Spleen (tissue), 11 donors: Measurements from ENCODE around the gene CCDC34. TPM values are rescaled to one million over a fixed set of nuclear protein-coding genes. Genes with fewer than 3 reads are reported as not detected.
"Not testable (repeated sequence)": the region's sequence is repeated elsewhere in the genome, so short reads cannot be mapped to it uniquely, and the experiment has no call there.

Experiments used
- DNase-seq: peaks from one replicate; pipeline ENCODE4 v3.0.0-alpha.2; 2020
- H3K27ac ChIP-seq, 8 donors: fragments of 200-600 bp; sonication (generic) in 7 of 8; 1 replicate in 4 of 8; 2 replicates in 4 of 8; pipeline versions ENCODE4 v1.5.0 to v1.8.0; 2016 to 2021; ENCODE audit warnings: inconsistent platforms in 4 of 8, mild to moderate bottlenecking in 4 of 8, moderate library complexity in 1 of 8
- H3K27me3 ChIP-seq, 7 donors: fragments of 200-600 bp; sonication (generic) in 6 of 7; replicated peaks in 1 of 7; 1 replicate in 4 of 7; 2 replicates in 3 of 7; pipeline versions ENCODE4 v1.5.0 to v1.8.0; 2016 to 2021; ENCODE audit warnings: inconsistent platforms in 3 of 7, mild to moderate bottlenecking in 1 of 7
- H3K36me3 ChIP-seq, 6 donors: fragments of 200-600 bp; sonication (generic) in 5 of 6; 1 replicate in 4 of 6; 2 replicates in 2 of 6; pipeline versions ENCODE4 v1.5.0 to v1.8.0; 2016 to 2021; ENCODE audit warnings: inconsistent platforms in 2 of 6
- H3K4me1 ChIP-seq, 6 donors: fragments of 200-600 bp; sonication (generic) in 5 of 6; 1 replicate in 3 of 6; 2 replicates in 3 of 6; pipeline versions ENCODE4 v1.5.0 to v1.8.0; 2016 to 2021; ENCODE audit warnings: inconsistent platforms in 3 of 6
- H3K4me3 ChIP-seq, 8 donors: fragments of 200-600 bp; sonication (generic) in 7 of 8; 1 replicate in 4 of 8; 2 replicates in 4 of 8; pipeline versions ENCODE4 v1.5.0 to v1.8.0; 2016 to 2021; ENCODE audit warnings: inconsistent platforms in 4 of 8, mild to moderate bottlenecking in 4 of 8, moderate library complexity in 2 of 8
- H3K9me3 ChIP-seq, 8 donors: fragments of 200-600 bp; sonication (generic) in 7 of 8; 1 replicate in 4 of 8; 2 replicates in 4 of 8; pipeline versions ENCODE4 v1.5.0 to v1.8.0; 2016 to 2021; ENCODE audit warnings: inconsistent platforms in 4 of 8
- POLR2A ChIP-seq, 3 donors: fragments of 450-650 bp; IDR thresholded peaks; one replicate each; pipeline ENCODE4 v1.5.1; 2017; ENCODE audit warnings: antibody characterized with exemption in 3 of 3, mild to moderate bottlenecking in 1 of 3
- POLR2AphosphoS5 ChIP-seq, 3 donors: sonication (generic); formaldehyde crosslinking; IDR thresholded peaks; one replicate each; pipeline ENCODE4 v1.5.1; 2017; ENCODE audit warnings: antibody characterized with exemption in 3 of 3
- WGBS, 5 donors: extraction: QIAGEN DNeasy Blood & Tissue Kit in 3 of 5; methylation state at CpG; one replicate each; pipeline versions ENCODE4 v1.1.5 to v1.1.7; 2013 to 2018; 5-methylcytosine and 5-hydroxymethylcytosine counted together
- intact Hi-C: fragments of 100-400 bp; cut with DNase I; formaldehyde crosslinking; loops from one replicate; pipeline ENCODE4 v1.15.0; 2023; ENCODE audit warnings: low total_unique reads
- polyA plus RNA-seq, 3 donors: library from polyadenylated mRNA; stranded (reverse); fragments of 200-250 nt; gene quantifications; one replicate each; pipeline ENCODE4 v1.2.1, GENCODE V29; 2013
- total RNA-seq, 7 donors: library from RNA; depleted of rRNA in 3 of 7; stranded (reverse); fragments of >200 nt in 3 of 7; fragmentation: NEBNext Ultra II Directional in 4 of 7; extraction: Animal tissue kit (Norgen Biotek cat#: 25700) in 4 of 7; gene quantifications; one replicate each; pipeline versions ENCODE4 v1.1.0 to v1.2.1, GENCODE V29; 2016 to 2021
- TF ChIP-seq, protein P1 (sequence below), 11 experiments: fragments of 200-600 bp in 7 of 11; fragments of 450-650 bp in 4 of 11; sonication (generic) in 4 of 11; IDR thresholded peaks in 8 of 11; conservative IDR thresholded peaks in 3 of 11; 1 replicate in 7 of 11; 2 replicates in 4 of 11; pipeline versions ENCODE4 v1.4.0 to v1.8.0; 2016 to 2021; ENCODE audit warnings: antibody characterized with exemption in 11 of 11, inconsistent platforms in 4 of 11, mild to moderate bottlenecking in 1 of 11
- donor health status: healthy with polysubstance abuse.
- donor health status: DM: no; HTN: no; CAD: no; lungs with moderate emphysema.
- donor health status: DM: no; HTN: no; CAD: no.
- donor health status: Bipolar disorder and iron deficiency.
- donor health status: healthy.
- donor health status: DM: no; HTN: no; CAD: no.
- donor health status: DM: yes; HTN: yes; CAD: no.

CCDC34 gene
- total and polyA plus RNA-seq, 10 donors, result 2.2 to 6.1 (median 3.5) TPM

DNA sequence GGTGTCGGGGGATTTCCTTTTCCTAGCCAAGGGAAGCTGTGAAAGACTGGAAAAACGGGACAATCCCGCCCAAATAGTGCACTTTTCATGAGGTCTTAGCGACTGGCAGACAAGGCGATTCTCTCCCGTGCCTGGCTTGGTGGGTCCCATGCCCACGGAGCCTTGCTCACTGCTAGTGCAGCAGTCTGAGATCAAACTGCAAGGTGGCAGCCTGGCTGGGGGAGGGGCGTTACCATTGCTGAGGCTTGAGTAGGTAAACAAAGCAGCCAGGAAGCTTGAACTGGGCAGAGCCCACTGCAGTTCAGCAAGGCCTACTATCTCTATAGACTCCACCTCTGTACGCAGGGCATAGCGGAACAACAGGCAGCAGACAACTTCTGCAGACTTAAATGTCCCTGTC is 41.7 kb downstream of the CCDC34 start:
- intact Hi-C loops, result not testable (repeated sequence)

DNA sequence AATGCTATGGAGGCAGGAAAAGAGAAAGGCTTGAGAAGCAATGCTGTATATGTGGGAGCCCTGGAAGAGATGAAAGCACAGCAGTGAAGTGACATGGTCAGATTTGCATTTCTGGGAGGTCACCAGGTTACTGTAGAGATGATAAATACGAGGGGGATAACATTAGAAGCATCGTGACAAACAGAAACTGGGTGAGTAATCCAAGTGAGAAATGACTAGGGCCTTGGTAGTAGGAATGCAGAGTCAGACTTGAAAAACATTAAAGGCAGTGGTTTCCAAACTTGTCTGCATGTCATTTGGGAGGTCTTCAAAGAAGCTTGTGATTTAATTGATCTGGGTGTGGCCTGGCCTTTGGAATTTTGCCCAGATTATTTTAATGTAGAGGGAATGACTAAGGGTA is 43.9 kb downstream of the CCDC34 start:
- H3K9me3 ChIP-seq, result no peaks in the 10 kb centered on the region
- WGBS, 5 donors, result 54 to 68% (median 56%) methylated on average over 2 of the region's 2 CpGs
- no peak for DNase-seq

More for the DNA sequence above, 41.7 kb downstream of the CCDC34 start:
- 91 to 95% (median 91%) methylated on average over 10 of the region's 10 CpGs for WGBS, 5 donors
- H3K27ac ChIP-seq, DNase-seq, H3K9me3 ChIP-seq, H3K27me3 ChIP-seq, H3K36me3 ChIP-seq, H3K4me1 ChIP-seq, H3K4me3 ChIP-seq: not testable (repeated sequence)

DNA sequence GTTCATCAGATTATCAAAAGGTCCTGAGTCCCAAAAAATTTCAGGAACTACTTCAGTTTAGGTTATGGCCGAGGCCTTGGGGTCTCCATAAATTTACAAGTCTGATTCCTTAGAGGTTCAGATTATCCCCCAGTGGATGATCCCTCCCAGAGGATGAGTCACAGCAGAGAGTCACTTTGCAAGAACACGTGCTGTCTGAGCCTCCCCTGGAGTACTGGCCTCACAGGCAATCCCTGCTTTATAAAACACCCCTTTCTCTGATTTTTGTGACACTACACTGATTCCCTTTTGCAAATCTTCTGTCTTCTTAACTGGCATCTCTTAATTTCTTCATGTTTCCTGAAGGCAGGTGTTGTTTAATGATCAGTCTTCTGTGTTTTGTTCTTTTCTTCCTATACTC is 45.3 kb downstream of the CCDC34 start:
- no peaks in the 10 kb centered on the region for H3K4me1 ChIP-seq
- no peak for DNase-seq
- H3K27me3 ChIP-seq, result no peaks in the 10 kb centered on the region
- TF ChIP-seq, protein P1, sequence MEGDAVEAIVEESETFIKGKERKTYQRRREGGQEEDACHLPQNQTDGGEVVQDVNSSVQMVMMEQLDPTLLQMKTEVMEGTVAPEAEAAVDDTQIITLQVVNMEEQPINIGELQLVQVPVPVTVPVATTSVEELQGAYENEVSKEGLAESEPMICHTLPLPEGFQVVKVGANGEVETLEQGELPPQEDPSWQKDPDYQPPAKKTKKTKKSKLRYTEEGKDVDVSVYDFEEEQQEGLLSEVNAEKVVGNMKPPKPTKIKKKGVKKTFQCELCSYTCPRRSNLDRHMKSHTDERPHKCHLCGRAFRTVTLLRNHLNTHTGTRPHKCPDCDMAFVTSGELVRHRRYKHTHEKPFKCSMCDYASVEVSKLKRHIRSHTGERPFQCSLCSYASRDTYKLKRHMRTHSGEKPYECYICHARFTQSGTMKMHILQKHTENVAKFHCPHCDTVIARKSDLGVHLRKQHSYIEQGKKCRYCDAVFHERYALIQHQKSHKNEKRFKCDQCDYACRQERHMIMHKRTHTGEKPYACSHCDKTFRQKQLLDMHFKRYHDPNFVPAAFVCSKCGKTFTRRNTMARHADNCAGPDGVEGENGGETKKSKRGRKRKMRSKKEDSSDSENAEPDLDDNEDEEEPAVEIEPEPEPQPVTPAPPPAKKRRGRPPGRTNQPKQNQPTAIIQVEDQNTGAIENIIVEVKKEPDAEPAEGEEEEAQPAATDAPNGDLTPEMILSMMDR (IDR thresholded peaks at IDR 0.05 in 8 of 11, conservative IDR thresholded peaks at IDR 0.05 in 3 of 11), result no peak
- no peak for TF ChIP-seq POLR2A (IDR thresholded peaks at IDR 0.05)
- no peak overlapping the region for H3K4me3 ChIP-seq
- no peaks in the 10 kb centered on the region for H3K9me3 ChIP-seq
- no peak overlapping the region for H3K27ac ChIP-seq
- intact Hi-C loops, result no loop called here
- no peaks in the 10 kb centered on the region for H3K36me3 ChIP-seq
- WGBS, 5 donors, result 82 to 92% (median 86%) methylated on average over 2 of the region's 2 CpGs

More for the DNA sequence above, 43.9 kb downstream of the CCDC34 start:
- Histone ChIP-seq H3K27me3 (no peaks in the 10 kb centered on the region), H3K36me3 (no peaks in the 10 kb centered on the region), H3K27ac (no peak overlapping the region), H3K4me1 (no peaks in the 10 kb centered on the region), H3K4me3 (no peak overlapping the region)
- intact Hi-C loops, result no loop called here
- TF ChIP-seq POLR2AphosphoS5 (IDR thresholded peaks at IDR 0.05) (no peak), POLR2A (IDR thresholded peaks at IDR 0.05) (no peak)
- TF ChIP-seq, protein P1 (IDR thresholded peaks at IDR 0.05 in 8 of 11, conservative IDR thresholded peaks at IDR 0.05 in 3 of 11), result no peak

DNA sequence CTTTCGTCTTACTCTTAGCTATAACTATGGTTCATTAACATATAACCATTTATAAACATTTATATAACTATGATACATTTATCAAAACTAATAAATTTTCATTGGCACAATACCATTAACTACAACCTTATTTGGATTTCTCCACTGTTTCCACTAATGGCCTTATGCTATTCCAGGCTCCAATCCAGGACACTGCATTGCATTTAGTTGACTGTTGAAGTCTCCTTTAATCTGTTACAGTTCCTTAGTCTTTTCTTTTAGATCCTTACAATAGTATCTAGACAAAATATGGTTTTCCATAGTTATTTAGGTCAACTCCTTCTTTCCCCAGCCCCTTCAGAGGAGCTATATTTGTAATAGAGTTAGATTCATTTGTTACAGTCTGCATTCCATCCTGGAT is 47.2 kb downstream of the CCDC34 start:
- Histone ChIP-seq H3K27ac (no peak overlapping the region), H3K27me3 (no peaks in the 10 kb centered on the region), H3K4me1 (no peaks in the 10 kb centered on the region), H3K36me3 (no peaks in the 10 kb centered on the region), H3K9me3 (no peaks in the 10 kb centered on the region), H3K4me3 (no peak overlapping the region)
- intact Hi-C loops, result no loop called here
- 90 to 98% (median 94%) methylated on average over 1 of the region's 1 CpG for WGBS, 5 donors
- no peak for TF ChIP-seq POLR2A (IDR thresholded peaks at IDR 0.05)
- TF ChIP-seq, protein P1 (IDR thresholded peaks at IDR 0.05 in 8 of 11, conservative IDR thresholded peaks at IDR 0.05 in 3 of 11), result no peak
- TF ChIP-seq POLR2AphosphoS5 (IDR thresholded peaks at IDR 0.05), result no peak
- no peak for DNase-seq
